Measurements from ENCODE around the gene UPK1B.

DNA sequence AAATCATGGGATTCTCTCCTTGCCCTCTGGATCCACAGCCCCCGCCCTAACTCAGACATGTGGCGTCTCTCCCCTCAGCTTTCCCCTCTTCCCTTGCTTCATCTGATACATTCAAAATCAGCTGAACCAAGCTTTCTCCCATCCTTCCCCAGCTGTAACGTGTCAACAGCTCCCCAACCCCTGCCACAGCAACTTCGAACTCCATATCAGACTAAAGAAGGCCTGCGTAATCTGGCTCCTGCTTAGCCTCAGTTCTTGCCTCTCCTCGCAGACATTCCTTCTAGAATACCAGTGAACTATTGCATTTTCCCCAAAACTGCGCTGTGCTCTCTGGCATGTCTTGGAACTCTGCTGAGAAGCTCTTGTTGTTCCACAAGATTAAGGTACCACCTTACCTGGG is 49.0 kb downstream of the UPK1B start:
- no peak for TF ChIP-seq CTCF (IDR thresholded peaks at IDR 0.05 in 4 of 5, conservative IDR thresholded peaks at IDR 0.05 in 1 of 5)
- no peak for TF ChIP-seq POLR2A (IDR thresholded peaks at IDR 0.05)
